GM18861 (cell line): Measurements from ENCODE around the gene H19.

Experiments
- ATAC-seq: cut with Tn5 transposase; IDR thresholded peaks from one replicate; pipeline ENCODE4 v1.9.1; 2021; ENCODE audit not compliant: unreplicated experiment

H19 gene

GRCh38 chr11:1948389-1948788, 49.3 kb downstream of the H19 start:
- no peak for ATAC-seq

- ATAC-seq: no peak
Measured at GRCh38 chr11:1947592-1948237, 49.9 kb downstream of the H19 start.

- ATAC-seq: no peak
Measured at GRCh38 chr11:1946812-1947484, 50.7 kb downstream of the H19 start, which contains the start of gene MRPL23. Gene MRPL23, plus strand, starts transcription at chr11:1947332. Its CDS starts 31 bp downstream, at chr11:1947363.
